ENCODE data around the gene FASTKD3.

Gene FASTKD3

DNA sequence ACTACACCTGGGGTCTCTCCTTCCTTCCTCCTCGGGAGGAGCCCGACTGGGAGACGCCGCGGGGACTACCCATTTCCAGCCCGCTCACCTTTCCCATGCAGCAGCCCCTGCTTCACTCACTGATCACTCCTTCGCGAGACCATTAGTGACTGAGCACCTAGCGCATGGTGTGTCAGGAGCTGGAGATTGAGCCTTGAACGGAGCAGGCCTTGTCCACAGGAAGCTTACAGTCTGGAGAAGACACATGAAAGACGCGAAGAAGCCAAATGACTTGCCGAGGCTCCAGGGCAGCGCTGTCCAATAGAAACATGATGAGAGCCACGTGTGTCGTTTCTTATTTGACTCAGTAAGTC, 17.6 kb downstream of the FASTKD3 start:
- H3K4me3 ChIP-seq (ENCODE audit: low read depth, low read length): no peak overlapping the region
- no peak for DNase-seq (ENCODE audit: low read depth)
- TF ChIP-seq POLR2A (IDR thresholded peaks at IDR 0.05; ENCODE audit: extremely low read depth, insufficient read length) (no peak), MYC (IDR thresholded peaks at IDR 0.05; ENCODE audit: low read depth, low read length) (no peak)
- TF ChIP-seq, protein P1, sequence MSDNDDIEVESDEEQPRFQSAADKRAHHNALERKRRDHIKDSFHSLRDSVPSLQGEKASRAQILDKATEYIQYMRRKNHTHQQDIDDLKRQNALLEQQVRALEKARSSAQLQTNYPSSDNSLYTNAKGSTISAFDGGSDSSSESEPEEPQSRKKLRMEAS (IDR thresholded peaks at IDR 0.05; ENCODE audit: low read depth, low read length): no peak
- TF ChIP-seq, protein P2, sequence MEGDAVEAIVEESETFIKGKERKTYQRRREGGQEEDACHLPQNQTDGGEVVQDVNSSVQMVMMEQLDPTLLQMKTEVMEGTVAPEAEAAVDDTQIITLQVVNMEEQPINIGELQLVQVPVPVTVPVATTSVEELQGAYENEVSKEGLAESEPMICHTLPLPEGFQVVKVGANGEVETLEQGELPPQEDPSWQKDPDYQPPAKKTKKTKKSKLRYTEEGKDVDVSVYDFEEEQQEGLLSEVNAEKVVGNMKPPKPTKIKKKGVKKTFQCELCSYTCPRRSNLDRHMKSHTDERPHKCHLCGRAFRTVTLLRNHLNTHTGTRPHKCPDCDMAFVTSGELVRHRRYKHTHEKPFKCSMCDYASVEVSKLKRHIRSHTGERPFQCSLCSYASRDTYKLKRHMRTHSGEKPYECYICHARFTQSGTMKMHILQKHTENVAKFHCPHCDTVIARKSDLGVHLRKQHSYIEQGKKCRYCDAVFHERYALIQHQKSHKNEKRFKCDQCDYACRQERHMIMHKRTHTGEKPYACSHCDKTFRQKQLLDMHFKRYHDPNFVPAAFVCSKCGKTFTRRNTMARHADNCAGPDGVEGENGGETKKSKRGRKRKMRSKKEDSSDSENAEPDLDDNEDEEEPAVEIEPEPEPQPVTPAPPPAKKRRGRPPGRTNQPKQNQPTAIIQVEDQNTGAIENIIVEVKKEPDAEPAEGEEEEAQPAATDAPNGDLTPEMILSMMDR (IDR thresholded peaks at IDR 0.05; ENCODE audit: low read depth, low read length): no peak

DNA sequence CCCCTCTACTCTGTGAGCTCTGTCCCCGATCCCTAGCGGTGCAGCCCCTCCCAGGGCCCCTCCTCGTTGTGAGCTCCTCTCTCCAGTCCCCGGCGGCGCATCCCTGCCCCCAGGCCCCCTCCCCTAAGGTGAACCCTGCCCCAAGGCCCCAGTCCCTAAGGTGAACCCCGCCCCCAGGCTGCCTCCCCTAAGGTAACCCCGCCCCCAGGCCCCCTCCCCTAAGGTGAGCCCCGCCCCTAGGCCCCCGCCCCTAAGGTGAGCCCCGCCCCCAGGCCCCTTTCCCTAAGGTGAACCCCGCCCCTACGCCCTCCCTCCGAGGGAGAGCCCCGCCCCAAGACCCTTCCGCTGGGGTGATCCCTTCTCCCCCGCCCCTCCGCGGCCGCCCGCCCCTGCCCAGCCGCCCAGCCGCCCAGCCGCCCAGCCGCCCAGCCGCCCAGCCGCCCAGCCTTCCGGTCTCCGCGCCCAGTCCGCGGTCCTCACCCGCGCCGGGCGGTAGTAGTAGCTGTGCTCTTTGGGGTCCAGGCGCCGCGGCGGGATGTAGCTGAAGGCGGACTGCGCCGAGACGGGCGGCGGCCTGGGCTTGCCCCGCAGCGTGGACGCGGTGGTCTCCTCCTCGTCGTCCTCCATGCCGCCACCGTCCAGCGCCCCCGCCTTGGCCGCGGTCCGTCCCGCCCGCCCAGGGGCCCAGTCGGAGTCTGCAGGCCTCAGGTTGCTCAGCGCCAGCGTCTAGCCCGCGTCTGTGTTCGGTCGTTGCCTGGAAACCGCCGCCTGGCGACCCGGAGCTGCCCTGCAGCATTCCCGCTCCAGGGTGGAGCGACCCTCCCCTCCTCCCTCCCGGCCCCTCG, 18.2 kb downstream of the FASTKD3 start, which contains the start of gene CFAP90:
Gene CFAP90 (minus strand): TSS at position 739 of the 845 bp plus-strand sequence. CDS start 112 bp downstream, at position 627.
- no peak for DNase-seq (ENCODE audit: low read depth)
- H3K4me3 ChIP-seq (ENCODE audit: low read depth, low read length): no peak within 1 kb of the TSS
- TF ChIP-seq MYC (IDR thresholded peaks at IDR 0.05; ENCODE audit: low read depth, low read length): no peak
- TF ChIP-seq, protein P2 (IDR thresholded peaks at IDR 0.05; ENCODE audit: low read depth, low read length): no peak
- TF ChIP-seq, protein P1 (IDR thresholded peaks at IDR 0.05; ENCODE audit: low read depth, low read length): no peak
- no peak for TF ChIP-seq POLR2A (IDR thresholded peaks at IDR 0.05; ENCODE audit: extremely low read depth, insufficient read length)

DNA sequence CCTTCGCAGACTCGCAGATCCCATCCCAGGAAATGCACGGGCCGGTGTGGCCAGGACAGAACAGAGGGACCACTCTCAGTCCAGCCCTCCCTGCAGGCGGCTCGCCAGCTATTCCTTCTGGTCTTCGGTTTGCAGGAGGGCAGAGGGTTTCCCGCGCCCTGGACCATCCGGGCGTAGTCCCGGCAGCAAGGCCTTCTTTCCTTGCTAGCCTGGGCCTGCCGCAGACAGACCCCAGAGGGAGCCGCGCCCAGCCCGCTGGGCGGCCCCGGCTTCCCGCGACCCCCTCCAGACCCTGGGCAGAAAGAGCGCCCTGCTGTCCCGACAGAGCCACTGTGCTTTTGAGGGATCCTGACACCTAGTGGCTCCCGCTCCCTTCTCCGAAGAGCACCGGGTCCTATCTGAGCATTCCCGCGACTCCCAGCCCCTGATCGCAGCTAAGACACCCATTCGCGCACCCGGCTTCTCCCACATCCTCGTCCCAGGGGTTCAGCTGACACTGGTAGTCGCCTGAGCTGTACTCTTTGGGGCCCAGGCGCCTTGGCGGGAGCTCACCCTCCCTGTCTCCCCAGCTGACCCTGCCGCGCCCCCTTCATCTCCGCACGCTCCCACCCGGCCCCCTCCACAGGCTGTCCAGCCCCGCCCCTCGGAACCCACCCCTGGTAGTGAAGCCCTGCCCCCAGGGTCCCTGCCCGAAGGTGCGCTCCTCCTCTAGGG, 19.0 kb downstream of the FASTKD3 start:
- TF ChIP-seq, protein P2 (IDR thresholded peaks at IDR 0.05; ENCODE audit: low read depth, low read length): no peak
- TF ChIP-seq MYC (IDR thresholded peaks at IDR 0.05; ENCODE audit: low read depth, low read length) (no peak), POLR2A (IDR thresholded peaks at IDR 0.05; ENCODE audit: extremely low read depth, insufficient read length) (no peak)
- TF ChIP-seq, protein P1 (IDR thresholded peaks at IDR 0.05; ENCODE audit: low read depth, low read length): no peak
- DNase-seq (ENCODE audit: low read depth): no peak
- H3K4me3 ChIP-seq (ENCODE audit: low read depth, low read length): no peak overlapping the region

DNA sequence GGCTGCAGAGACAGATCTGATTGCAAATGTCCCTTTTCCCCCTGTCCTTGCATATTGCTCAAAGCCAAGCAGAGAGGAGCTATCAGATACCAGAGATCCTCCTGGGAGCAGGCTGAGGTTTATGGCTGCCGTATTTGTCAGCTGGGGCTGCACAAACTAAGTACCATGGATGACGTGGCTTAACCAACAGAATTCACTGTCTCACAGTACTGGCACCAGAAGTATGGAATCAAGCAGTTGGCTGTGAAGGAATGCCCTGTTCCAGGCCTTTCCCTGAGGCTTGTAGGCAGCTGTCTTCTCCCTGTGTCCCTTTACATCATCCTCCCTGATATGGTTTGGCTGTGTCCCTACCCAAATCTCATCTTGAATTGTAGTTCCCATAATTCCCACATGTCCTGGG, 20.5 kb downstream of the FASTKD3 start:
- H3K4me3 ChIP-seq (ENCODE audit: low read depth, low read length): no peak overlapping the region
- TF ChIP-seq, protein P2 (IDR thresholded peaks at IDR 0.05; ENCODE audit: low read depth, low read length): no peak
- TF ChIP-seq, protein P1 (IDR thresholded peaks at IDR 0.05; ENCODE audit: low read depth, low read length): no peak
- no peak for TF ChIP-seq POLR2A (IDR thresholded peaks at IDR 0.05; ENCODE audit: extremely low read depth, insufficient read length)
- no peak for TF ChIP-seq MYC (IDR thresholded peaks at IDR 0.05; ENCODE audit: low read depth, low read length)
- no peak for DNase-seq (ENCODE audit: low read depth)

DNA sequence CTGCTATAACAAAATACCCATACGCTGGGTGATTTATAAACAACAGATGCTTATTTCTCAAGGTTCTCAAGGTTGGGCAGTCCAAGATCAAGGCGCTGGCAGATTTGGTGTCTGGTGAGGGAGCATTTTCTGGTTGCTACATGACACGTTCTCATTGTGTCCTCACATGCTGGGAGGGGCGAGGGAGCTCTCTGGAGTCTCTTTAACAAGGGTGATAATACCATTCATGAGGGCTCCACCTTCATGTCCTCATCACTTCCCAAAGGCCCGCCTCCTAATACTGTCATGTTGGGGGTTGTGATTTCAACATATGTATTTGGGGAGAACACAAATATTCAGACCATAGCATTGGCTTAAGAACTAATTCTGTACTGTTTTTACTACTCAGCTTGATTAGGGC, 22.5 kb downstream of the FASTKD3 start:
- H3K4me3 ChIP-seq (ENCODE audit: low read depth, low read length): no peak overlapping the region
- DNase-seq (ENCODE audit: low read depth): peak; percentile 15
- TF ChIP-seq POLR2A (IDR thresholded peaks at IDR 0.05; ENCODE audit: extremely low read depth, insufficient read length) (no peak), MYC (IDR thresholded peaks at IDR 0.05; ENCODE audit: low read depth, low read length) (no peak)
- TF ChIP-seq, protein P2 (IDR thresholded peaks at IDR 0.05; ENCODE audit: low read depth, low read length): no peak
- TF ChIP-seq, protein P1 (IDR thresholded peaks at IDR 0.05; ENCODE audit: low read depth, low read length): no peak

Data from NB4 (cell line).